ENCODE data around the gene ALPG.

ALPG gene

DNA sequence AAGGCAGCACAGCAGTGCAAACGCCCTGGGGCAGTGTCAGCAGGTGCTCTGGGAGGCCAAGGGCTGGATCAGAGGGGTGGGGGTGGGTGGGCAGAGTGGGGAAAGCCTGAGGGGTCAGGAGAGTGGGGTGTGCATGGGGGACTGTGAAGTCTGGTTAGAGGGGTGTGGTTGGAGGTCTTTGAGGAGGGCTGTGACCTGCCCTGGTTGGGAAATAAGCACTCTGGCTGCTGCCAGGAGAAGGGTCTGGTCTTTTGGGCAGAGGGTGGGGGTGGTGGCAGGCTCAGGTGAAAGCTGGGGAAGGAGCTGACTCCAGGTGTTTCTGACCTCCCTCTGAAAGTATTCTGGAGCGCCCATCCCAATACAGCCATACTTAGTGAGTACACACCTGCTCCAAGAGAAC, 53.5 kb downstream of the ALPG start:
- DNase-seq, result no peak
